HG02623 (cell line): ENCODE results near the gene HSPH1.
"Not testable (repeated sequence)": the region's sequence is repeated elsewhere in the genome, so short reads cannot be mapped to it uniquely, and the experiment has no call there.

ENCODE experiments used
- ATAC-seq: cut with Tn5 transposase; IDR thresholded peaks from one replicate; pipeline ENCODE4 v1.9.1; 2021; ENCODE audit warnings: moderate library complexity; ENCODE audit not compliant: unreplicated experiment

HSPH1 gene

GRCh38 chr13:31100721-31101120 is 61.0 kb downstream of the HSPH1 start:
- no peak for ATAC-seq

- ATAC-seq: not testable (repeated sequence)
Observed at GRCh38 chr13:31097911-31098434, 63.7 kb downstream of the HSPH1 start.

- no peak for ATAC-seq
Observed at GRCh38 chr13:31096654-31097302, 64.9 kb downstream of the HSPH1 start.

DNA sequence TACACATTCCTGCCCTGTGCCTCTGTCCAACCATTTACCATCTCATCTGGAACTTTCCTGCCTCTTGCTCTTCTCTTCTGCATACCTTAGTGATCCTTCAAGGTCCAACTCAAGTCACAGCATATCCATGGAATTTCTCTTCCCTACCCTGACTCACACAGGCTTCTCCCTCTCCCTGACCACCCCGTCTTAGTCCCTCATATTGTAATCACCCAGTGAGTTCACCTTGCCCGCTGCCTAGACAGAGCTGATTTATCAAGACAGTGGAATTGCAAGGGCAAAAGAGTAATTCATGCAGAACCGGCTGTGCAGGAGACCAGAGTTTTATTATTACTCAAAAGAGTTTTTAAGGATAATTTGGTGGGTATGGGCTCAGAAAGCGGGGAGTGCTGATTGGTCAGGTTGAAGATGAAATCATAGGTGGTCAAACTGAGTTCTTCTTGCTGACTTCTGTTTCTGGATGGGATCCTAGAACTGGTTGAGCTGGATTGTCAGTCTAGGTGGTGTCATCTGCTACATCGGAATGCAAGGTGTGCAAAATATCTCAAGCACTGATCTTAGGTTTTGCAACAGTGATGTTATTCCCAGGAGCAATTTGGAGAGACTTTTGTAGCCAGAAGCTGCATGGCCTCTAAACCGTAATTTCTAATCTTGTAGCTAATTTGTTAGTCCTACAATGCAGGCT is 67.2 kb downstream of the HSPH1 start:
- no peak for ATAC-seq

GRCh38 chr13:31093145-31093885 is 68.4 kb downstream of the HSPH1 start:
- ATAC-seq: no peak

GRCh38 chr13:31092646-31093045 is 69.1 kb downstream of the HSPH1 start:
- ATAC-seq: no peak

DNA sequence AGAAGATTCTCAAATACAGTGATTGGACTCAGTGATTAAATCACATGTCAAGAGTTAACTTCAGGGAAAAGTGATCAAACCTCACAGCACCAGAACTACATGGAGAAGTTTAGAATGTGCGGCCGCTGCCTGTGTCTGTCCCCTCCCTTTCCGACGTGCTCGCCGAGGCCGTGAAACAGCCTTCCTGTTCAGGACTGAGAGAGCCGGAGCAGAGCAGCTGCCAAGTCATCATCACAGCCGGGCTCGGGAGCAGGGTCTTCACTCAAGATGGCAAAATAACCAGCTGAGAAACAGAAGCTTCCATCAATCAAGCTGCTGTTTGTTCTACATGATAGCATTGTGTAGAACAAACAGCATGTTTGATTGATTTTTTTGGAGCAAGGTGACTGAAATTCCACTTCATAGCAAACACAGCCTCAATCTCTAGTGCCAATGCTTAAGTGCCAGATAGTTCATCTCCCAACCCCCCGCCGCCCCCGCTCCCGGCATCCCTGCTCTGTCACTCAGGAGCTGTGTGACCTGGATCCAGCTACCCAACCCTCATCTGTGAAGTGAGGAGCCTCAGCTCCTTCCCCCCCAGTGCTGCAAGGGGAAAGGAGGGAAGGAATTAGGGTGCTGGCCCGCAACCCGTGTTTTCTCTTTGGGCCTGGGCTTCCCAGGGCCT is 70.6 kb downstream of the HSPH1 start:
- ATAC-seq: no peak

DNA sequence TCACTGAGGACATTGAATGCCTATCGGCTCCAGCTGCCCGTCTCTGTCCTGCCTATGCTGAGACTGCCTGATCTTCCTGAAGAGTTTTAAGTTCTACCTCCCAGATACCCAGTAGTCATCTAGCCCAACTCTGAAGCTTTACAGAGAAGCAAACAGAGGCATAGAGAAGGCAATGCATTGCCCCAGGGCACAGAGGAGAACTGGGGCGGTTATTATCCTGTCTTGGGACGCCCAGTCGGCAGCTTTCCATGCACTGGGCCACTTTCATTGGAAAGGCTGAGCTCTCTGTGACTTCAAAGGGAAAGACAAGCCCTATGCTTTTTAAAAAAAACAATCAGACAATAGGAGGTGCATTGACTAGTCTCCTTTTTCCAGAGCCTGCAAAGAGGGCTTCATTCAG is 71.6 kb downstream of the HSPH1 start:
- ATAC-seq: no peak

DNA sequence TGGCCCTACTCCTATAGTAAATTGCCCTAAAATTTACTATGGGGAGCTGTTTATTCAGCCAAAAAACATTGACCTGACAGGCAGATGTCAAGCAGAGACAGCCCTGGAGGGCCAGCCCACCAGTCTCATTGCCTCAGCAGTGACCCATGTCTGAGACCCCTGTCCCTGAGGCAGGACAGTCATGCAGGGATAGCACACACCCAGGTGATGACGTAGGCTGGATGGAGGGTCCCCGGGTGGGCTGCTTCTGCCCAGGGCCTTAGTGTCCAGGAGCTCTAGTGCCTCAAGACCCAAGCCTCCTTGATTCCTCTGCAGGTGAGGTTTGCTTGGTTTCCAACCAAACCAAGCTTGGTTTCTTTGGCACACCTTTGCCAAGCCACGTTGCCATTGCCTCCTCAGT is 72.1 kb downstream of the HSPH1 start:
- no peak for ATAC-seq

- no peak for ATAC-seq
Observed at GRCh38 chr13:31088826-31089420, 72.8 kb downstream of the HSPH1 start.
